GM12878 (cell line): ENCODE measurements around the gene IFT25.

Experiments used
- BRCA1 ChIP-seq: IDR thresholded peaks from 2 replicates; pipeline ENCODE4 v1.6.1; 2011; ENCODE audit warnings: low read depth, low read length, improper control_type of control experiment
- CEBPB ChIP-seq, 2 experiments: fragments of 150-350 bp in 1 of 2; IDR thresholded peaks; 2 replicates each; pipeline ENCODE4 v1.6.1; 2012 to 2014; ENCODE audit warnings: low read depth in 2 of 2, low read length in 2 of 2, borderline replicate concordance in 1 of 2, inconsistent platforms in 1 of 2
- CREB1 ChIP-seq: IDR thresholded peaks from 2 replicates; pipeline ENCODE4 v1.6.1; 2012; ENCODE audit warnings: low read depth, mild to moderate bottlenecking, inconsistent platforms
- EZH2 ChIP-seq: IDR thresholded peaks from 2 replicates; pipeline ENCODE4 v1.6.1; 2012; ENCODE audit warnings: low read depth, mild to moderate bottlenecking, control low read depth, inconsistent platforms, low read length, borderline replicate concordance; ENCODE audit not compliant: control insufficient read depth
- POLR2AphosphoS5 ChIP-seq: IDR thresholded peaks from 2 replicates; pipeline ENCODE4 v1.6.1; 2011; ENCODE audit warnings: mild to moderate bottlenecking, low read length, inconsistent platforms
- TF ChIP-seq, protein P1 (sequence below): IDR thresholded peaks from 2 replicates; pipeline ENCODE4 v1.6.1; 2011; ENCODE audit warnings: mild to moderate bottlenecking, low read depth, low read length, moderate library complexity; ENCODE audit not compliant: insufficient replicate concordance
- TF ChIP-seq, protein P2 (sequence below): fragments of 450-650 bp; IDR thresholded peaks from 2 replicates; pipeline ENCODE4 v1.6.1; 2017; ENCODE audit warnings: mild to moderate bottlenecking

DNA sequence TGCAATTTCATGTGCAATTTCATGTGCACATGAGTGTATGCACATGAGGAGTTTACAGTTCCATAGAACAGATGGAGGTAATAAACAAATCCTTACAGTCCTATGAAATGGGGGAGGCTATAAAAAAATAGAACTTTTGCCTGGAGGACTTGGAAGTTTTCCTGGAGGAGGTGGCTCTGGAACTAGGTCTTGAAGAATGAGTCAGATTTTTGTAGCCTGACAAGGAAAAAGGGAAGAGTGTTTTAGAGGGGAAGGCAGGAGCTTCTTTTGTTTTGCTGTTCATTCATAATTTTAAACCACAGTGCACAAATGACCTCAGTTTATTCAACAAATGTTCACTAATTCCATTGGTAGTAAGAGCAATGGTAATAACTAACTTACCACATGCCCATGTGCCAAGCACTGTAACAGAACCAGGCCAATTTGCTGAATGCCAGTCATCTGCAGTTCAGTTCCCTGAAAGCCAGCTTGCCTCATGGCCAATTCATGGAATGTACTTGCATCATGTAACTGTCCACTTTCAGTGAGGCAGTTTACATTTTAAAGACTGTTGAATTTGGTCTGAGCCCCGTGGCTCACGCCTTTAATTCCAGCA is 48.8 kb downstream of the IFT25 start:
- no peak for TF ChIP-seq EZH2
- TF ChIP-seq BRCA1, result no peak
- TF ChIP-seq, protein P1, sequence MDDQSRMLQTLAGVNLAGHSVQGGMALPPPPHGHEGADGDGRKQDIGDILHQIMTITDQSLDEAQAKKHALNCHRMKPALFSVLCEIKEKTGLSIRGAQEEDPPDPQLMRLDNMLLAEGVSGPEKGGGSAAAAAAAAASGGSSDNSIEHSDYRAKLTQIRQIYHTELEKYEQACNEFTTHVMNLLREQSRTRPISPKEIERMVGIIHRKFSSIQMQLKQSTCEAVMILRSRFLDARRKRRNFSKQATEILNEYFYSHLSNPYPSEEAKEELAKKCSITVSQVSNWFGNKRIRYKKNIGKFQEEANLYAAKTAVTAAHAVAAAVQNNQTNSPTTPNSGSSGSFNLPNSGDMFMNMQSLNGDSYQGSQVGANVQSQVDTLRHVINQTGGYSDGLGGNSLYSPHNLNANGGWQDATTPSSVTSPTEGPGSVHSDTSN, result no peak
- TF ChIP-seq CREB1, result no peak
- no peak for TF ChIP-seq CEBPB (IDR thresholded peaks at IDR 0.05; ENCODE audit: borderline replicate concordance in 1 of 2, low read depth in 2 of 2, low read length in 2 of 2)
- no peak for TF ChIP-seq POLR2AphosphoS5
- TF ChIP-seq, protein P2, sequence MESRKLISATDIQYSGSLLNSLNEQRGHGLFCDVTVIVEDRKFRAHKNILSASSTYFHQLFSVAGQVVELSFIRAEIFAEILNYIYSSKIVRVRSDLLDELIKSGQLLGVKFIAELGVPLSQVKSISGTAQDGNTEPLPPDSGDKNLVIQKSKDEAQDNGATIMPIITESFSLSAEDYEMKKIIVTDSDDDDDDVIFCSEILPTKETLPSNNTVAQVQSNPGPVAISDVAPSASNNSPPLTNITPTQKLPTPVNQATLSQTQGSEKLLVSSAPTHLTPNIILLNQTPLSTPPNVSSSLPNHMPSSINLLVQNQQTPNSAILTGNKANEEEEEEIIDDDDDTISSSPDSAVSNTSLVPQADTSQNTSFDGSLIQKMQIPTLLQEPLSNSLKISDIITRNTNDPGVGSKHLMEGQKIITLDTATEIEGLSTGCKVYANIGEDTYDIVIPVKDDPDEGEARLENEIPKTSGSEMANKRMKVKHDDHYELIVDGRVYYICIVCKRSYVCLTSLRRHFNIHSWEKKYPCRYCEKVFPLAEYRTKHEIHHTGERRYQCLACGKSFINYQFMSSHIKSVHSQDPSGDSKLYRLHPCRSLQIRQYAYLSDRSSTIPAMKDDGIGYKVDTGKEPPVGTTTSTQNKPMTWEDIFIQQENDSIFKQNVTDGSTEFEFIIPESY, result no peak
